SH-SY5Y (cell line): ENCODE measurements around the gene UBL7.

Experiments
- GATA2 ChIP-seq: IDR thresholded peaks from 2 replicates; pipeline ENCODE4 v1.6.1; 2011; ENCODE audit warnings: mild to moderate bottlenecking, low read depth, low read length
- GATA3 ChIP-seq: IDR thresholded peaks from 2 replicates; pipeline ENCODE4 v1.6.1; 2011; ENCODE audit warnings: low read depth, mild to moderate bottlenecking, low read length, moderate library complexity

DNA sequence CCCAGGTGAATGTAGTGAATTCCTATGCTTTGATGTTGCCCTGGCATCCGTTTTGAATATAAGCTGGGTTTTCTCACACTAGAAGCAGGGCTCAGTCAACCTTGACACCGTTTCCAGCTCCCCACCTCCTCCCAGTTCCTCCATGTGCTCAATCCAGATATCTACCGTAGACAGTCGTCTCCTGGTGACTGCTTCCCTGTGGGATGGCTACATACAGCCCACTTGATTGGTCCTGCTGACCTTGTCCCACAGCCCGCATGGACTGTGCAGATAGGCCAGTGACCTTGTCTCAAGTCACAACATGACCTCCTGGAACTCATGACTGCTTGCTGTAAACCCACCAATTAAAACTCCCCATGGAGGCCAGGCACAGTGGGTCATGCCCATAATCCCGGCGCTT lies 35.3 kb downstream of the UBL7 start:
- TF ChIP-seq GATA2 (no peak), GATA3 (no peak)
